GM21528 (cell line): ENCODE measurements around the gene ERBB4.
"Not testable (repeated sequence)": the region's sequence is repeated elsewhere in the genome, so short reads cannot be mapped to it uniquely, and the experiment has no call there.

ENCODE experiments used
- ATAC-seq: cut with Tn5 transposase; IDR thresholded peaks from one replicate; pipeline ENCODE4 v1.9.1; 2021; ENCODE audit warnings: mild to moderate bottlenecking, moderate library complexity; ENCODE audit not compliant: unreplicated experiment, low FRiP score

Gene ERBB4

GRCh38 chr2:212106536-212106935 is 432.1 kb downstream of the ERBB4 start:
- not testable (repeated sequence) for ATAC-seq

GRCh38 chr2:212099658-212100057 is 438.9 kb downstream of the ERBB4 start:
- ATAC-seq: no peak

GRCh38 chr2:212098966-212099365 is 439.6 kb downstream of the ERBB4 start:
- ATAC-seq: no peak

GRCh38 chr2:212097001-212097400 is 441.6 kb downstream of the ERBB4 start:
- ATAC-seq: no peak

GRCh38 chr2:212089873-212090272 is 448.7 kb downstream of the ERBB4 start:
- ATAC-seq: no peak

- no peak for ATAC-seq
Observed at GRCh38 chr2:212088353-212088752, 450.2 kb downstream of the ERBB4 start.

GRCh38 chr2:212083492-212083891 is 455.1 kb downstream of the ERBB4 start:
- ATAC-seq: no peak

- peak; percentile 72 for ATAC-seq
Observed at GRCh38 chr2:212078103-212078502, 460.5 kb downstream of the ERBB4 start.

- ATAC-seq: no peak
Observed at GRCh38 chr2:212076456-212076855, 462.1 kb downstream of the ERBB4 start.

GRCh38 chr2:212073360-212073759 is 465.2 kb downstream of the ERBB4 start:
- no peak for ATAC-seq

- no peak for ATAC-seq
Observed at GRCh38 chr2:212066546-212066945, 472.1 kb downstream of the ERBB4 start.

GRCh38 chr2:212064318-212064717 is 474.3 kb downstream of the ERBB4 start:
- ATAC-seq: no peak

- ATAC-seq: peak; percentile 73
Observed at GRCh38 chr2:212052412-212053159, 486.0 kb downstream of the ERBB4 start.

GRCh38 chr2:212050871-212051270 is 487.7 kb downstream of the ERBB4 start:
- ATAC-seq: no peak

GRCh38 chr2:212042562-212042961 is 496.0 kb downstream of the ERBB4 start:
- no peak for ATAC-seq

GRCh38 chr2:212037062-212037461 is 501.5 kb downstream of the ERBB4 start:
- no peak for ATAC-seq

- no peak for ATAC-seq
Observed at GRCh38 chr2:212034841-212035585, 503.6 kb downstream of the ERBB4 start.

- no peak for ATAC-seq
Observed at GRCh38 chr2:212033888-212034287, 504.7 kb downstream of the ERBB4 start.

GRCh38 chr2:212032536-212033219 is 505.9 kb downstream of the ERBB4 start:
- no peak for ATAC-seq

- no peak for ATAC-seq
Observed at GRCh38 chr2:212032032-212032431, 506.6 kb downstream of the ERBB4 start.

GRCh38 chr2:212030709-212031108 is 507.9 kb downstream of the ERBB4 start:
- no peak for ATAC-seq
